Stimulated activated CD8-positive, alpha-beta memory T cell treated with anti-CD3 and anti-CD28 coated beads, Interleukin-15, amount 100 ng/mL, for 4 hours (primary cell): ENCODE measurements around the gene AMPD1.

Source experiments
- DNase-seq, 2 donors: peaks; one replicate each; pipeline ENCODE4 v3.0.0-alpha.2; 2020; ENCODE audit warnings: low read depth in 2 of 2

Gene AMPD1

GRCh38 chr1:114638910-114639309, 56.4 kb downstream of the AMPD1 start:
- no peak for DNase-seq

GRCh38 chr1:114632427-114632826, 62.9 kb downstream of the AMPD1 start:
- DNase-seq: no peak

GRCh38 chr1:114627107-114627506, 68.2 kb downstream of the AMPD1 start:
- DNase-seq: no peak

- no peak for DNase-seq
Observed at GRCh38 chr1:114623364-114623763, 72.0 kb downstream of the AMPD1 start.
